ENCODE data around the gene MYO1D. TPM values are rescaled to one million over a fixed set of nuclear protein-coding genes. Genes with fewer than 3 reads are reported as not detected.

Gene MYO1D
- total RNA-seq, 1 experiment from 2014 or later, result 2.3 TPM

GRCh38 chr17:32777436-32777835, 99.5 kb downstream of the MYO1D start:
- peaks cover 8% of the 10 kb centered on the region for H3K27me3 ChIP-seq
- DNase-seq, result no peak
- H3K4me1 ChIP-seq, result no peaks in the 10 kb centered on the region
- no peak overlapping the region for H3K27ac ChIP-seq
- no peak overlapping the region for H3K4me3 ChIP-seq
- H3K9me3 ChIP-seq (replicated peaks), result no peaks in the 10 kb centered on the region
- no peaks in the 10 kb centered on the region for H3K36me3 ChIP-seq

- no peak for DNase-seq
- Histone ChIP-seq H3K27ac (no peak overlapping the region), H3K36me3 (no peaks in the 10 kb centered on the region), H3K9me3 (replicated peaks) (no peaks in the 10 kb centered on the region), H3K27me3 (peaks cover 8% of the 10 kb centered on the region), H3K4me3 (no peak overlapping the region), H3K4me1 (no peaks in the 10 kb centered on the region)
Observed at GRCh38 chr17:32774695-32775084, 102.2 kb downstream of the MYO1D start.

- no peak for DNase-seq
- Histone ChIP-seq H3K4me3 (no peak overlapping the region), H3K36me3 (no peaks in the 10 kb centered on the region), H3K4me1 (no peaks in the 10 kb centered on the region), H3K27ac (no peak overlapping the region), H3K27me3 (peaks cover 8% of the 10 kb centered on the region; the same call in 1 of the 2 replicates), H3K9me3 (replicated peaks) (no peaks in the 10 kb centered on the region)
Observed at GRCh38 chr17:32773856-32774694, 102.8 kb downstream of the MYO1D start.

- Histone ChIP-seq H3K27me3 (peaks cover 8% of the 10 kb centered on the region; the same call in 1 of the 2 replicates), H3K36me3 (no peaks in the 10 kb centered on the region), H3K27ac (no peak overlapping the region), H3K4me3 (no peak overlapping the region), H3K4me1 (no peaks in the 10 kb centered on the region), H3K9me3 (replicated peaks) (no peaks in the 10 kb centered on the region)
- no peak for DNase-seq
Observed at GRCh38 chr17:32772453-32773025, 104.4 kb downstream of the MYO1D start.

GRCh38 chr17:32771396-32771795, 105.5 kb downstream of the MYO1D start:
- Histone ChIP-seq H3K9me3 (replicated peaks) (no peaks in the 10 kb centered on the region), H3K36me3 (no peaks in the 10 kb centered on the region), H3K27ac (no peak overlapping the region), H3K4me3 (no peak overlapping the region), H3K4me1 (no peaks in the 10 kb centered on the region), H3K27me3 (peaks cover 8% of the 10 kb centered on the region; the same call in 1 of the 2 replicates)
- DNase-seq, result no peak

- H3K9me3 ChIP-seq (replicated peaks), result no peaks in the 10 kb centered on the region
- peaks cover 8% of the 10 kb centered on the region; the same call in 1 of the 2 replicates for H3K27me3 ChIP-seq
- H3K27ac ChIP-seq, result no peak overlapping the region
- no peaks in the 10 kb centered on the region for H3K4me1 ChIP-seq
- DNase-seq, result peak in 1 of 2 experiments; percentile 14
- no peaks in the 10 kb centered on the region for H3K36me3 ChIP-seq
- no peak overlapping the region for H3K4me3 ChIP-seq
Observed at GRCh38 chr17:32769846-32770245, 107.1 kb downstream of the MYO1D start.

GRCh38 chr17:32763855-32764439, 113.0 kb downstream of the MYO1D start:
- no peak for DNase-seq
- no peaks in the 10 kb centered on the region for H3K9me3 ChIP-seq (replicated peaks)

GRCh38 chr17:32759476-32759875, 117.4 kb downstream of the MYO1D start:
- Histone ChIP-seq H3K4me3 (no peak overlapping the region), H3K36me3 (no peaks in the 10 kb centered on the region), H3K27me3 (no peaks in the 10 kb centered on the region), H3K9me3 (replicated peaks) (no peaks in the 10 kb centered on the region), H3K27ac (no peak overlapping the region), H3K4me1 (no peaks in the 10 kb centered on the region)
- DNase-seq, result no peak

More at GRCh38 chr17:32763855-32764439, 113.0 kb downstream of the MYO1D start:
- H3K4me3 ChIP-seq, result no peak overlapping the region
- no peak overlapping the region for H3K27ac ChIP-seq
- H3K27me3 ChIP-seq, result no peaks in the 10 kb centered on the region
- no peaks in the 10 kb centered on the region for H3K36me3 ChIP-seq
- no peaks in the 10 kb centered on the region for H3K4me1 ChIP-seq

- no peak for DNase-seq
- H3K4me1 ChIP-seq, result no peaks in the 10 kb centered on the region
- no peaks in the 10 kb centered on the region for H3K36me3 ChIP-seq
- H3K4me3 ChIP-seq, result no peak overlapping the region
- no peaks in the 10 kb centered on the region for H3K9me3 ChIP-seq (replicated peaks)
- no peaks in the 10 kb centered on the region for H3K27me3 ChIP-seq
- H3K27ac ChIP-seq, result no peak overlapping the region
Observed at GRCh38 chr17:32757963-32758362, 119.0 kb downstream of the MYO1D start.

- Histone ChIP-seq H3K4me3 (no peak overlapping the region), H3K36me3 (no peaks in the 10 kb centered on the region), H3K27ac (no peak overlapping the region), H3K9me3 (replicated peaks) (no peaks in the 10 kb centered on the region), H3K27me3 (no peaks in the 10 kb centered on the region), H3K4me1 (no peaks in the 10 kb centered on the region)
- DNase-seq, result no peak
Observed at GRCh38 chr17:32756696-32757095, 120.2 kb downstream of the MYO1D start.

- Histone ChIP-seq H3K9me3 (replicated peaks) (no peaks in the 10 kb centered on the region), H3K36me3 (no peaks in the 10 kb centered on the region), H3K27me3 (no peaks in the 10 kb centered on the region), H3K4me1 (no peaks in the 10 kb centered on the region), H3K4me3 (no peak overlapping the region), H3K27ac (no peak overlapping the region)
- peak in 1 of 2 experiments; percentile 69 for DNase-seq
Observed at GRCh38 chr17:32755045-32755805, 121.7 kb downstream of the MYO1D start.

GRCh38 chr17:32752934-32753333, 124.0 kb downstream of the MYO1D start:
- no peaks in the 10 kb centered on the region for H3K27me3 ChIP-seq
- H3K9me3 ChIP-seq (replicated peaks), result no peaks in the 10 kb centered on the region
- no peaks in the 10 kb centered on the region for H3K4me1 ChIP-seq
- H3K27ac ChIP-seq, result no peak overlapping the region
- no peak overlapping the region for H3K4me3 ChIP-seq
- H3K36me3 ChIP-seq, result no peaks in the 10 kb centered on the region
- DNase-seq, result no peak

- no peaks in the 10 kb centered on the region for H3K4me1 ChIP-seq
- DNase-seq, result no peak
Observed at GRCh38 chr17:32747856-32748255, 129.1 kb downstream of the MYO1D start.

GRCh38 chr17:32746698-32747097, 130.2 kb downstream of the MYO1D start:
- no peak overlapping the region for H3K4me3 ChIP-seq
- no peaks in the 10 kb centered on the region for H3K27me3 ChIP-seq
- H3K4me1 ChIP-seq, result no peaks in the 10 kb centered on the region
- no peak overlapping the region for H3K27ac ChIP-seq
- no peaks in the 10 kb centered on the region for H3K9me3 ChIP-seq (replicated peaks)
- DNase-seq, result no peak
- H3K36me3 ChIP-seq, result no peaks in the 10 kb centered on the region

More at GRCh38 chr17:32747856-32748255, 129.1 kb downstream of the MYO1D start:
- H3K9me3 ChIP-seq (replicated peaks), result no peaks in the 10 kb centered on the region
- H3K27me3 ChIP-seq, result no peaks in the 10 kb centered on the region
- H3K36me3 ChIP-seq, result no peaks in the 10 kb centered on the region
- no peak overlapping the region for H3K27ac ChIP-seq
- H3K4me3 ChIP-seq, result no peak overlapping the region

GRCh38 chr17:32746280-32746679, 130.6 kb downstream of the MYO1D start:
- DNase-seq, result no peak
- no peak overlapping the region for H3K27ac ChIP-seq
- no peaks in the 10 kb centered on the region for H3K36me3 ChIP-seq
- no peaks in the 10 kb centered on the region for H3K9me3 ChIP-seq (replicated peaks)
- H3K27me3 ChIP-seq, result no peaks in the 10 kb centered on the region
- no peak overlapping the region for H3K4me3 ChIP-seq
- H3K4me1 ChIP-seq, result no peaks in the 10 kb centered on the region

All from SJCRH30 (cell line).